Stimulated activated CD8-positive, alpha-beta memory T cell treated with anti-CD3 and anti-CD28 coated beads, Interleukin-15, amount 100 ng/mL, for 1 hour (primary cell): ENCODE results near the gene ATXN7.

Experiments used
- DNase-seq: peaks from one replicate; pipeline ENCODE4 v3.0.0-alpha.2; 2020; ENCODE audit warnings: low read depth

Gene ATXN7

GRCh38 chr3:63984391-63984790 is 120.7 kb downstream of the ATXN7 start:
- no peak for DNase-seq

GRCh38 chr3:63986146-63986545 is 122.5 kb downstream of the ATXN7 start:
- no peak for DNase-seq

GRCh38 chr3:63986831-63987230 is 123.2 kb downstream of the ATXN7 start:
- no peak for DNase-seq

- DNase-seq: no peak
These were observed 125.3 kb downstream of the ATXN7 start for GRCh38 chr3:63988943-63989342.

- DNase-seq: no peak
These were observed 126.5 kb downstream of the ATXN7 start for GRCh38 chr3:63990204-63990603.

DNA sequence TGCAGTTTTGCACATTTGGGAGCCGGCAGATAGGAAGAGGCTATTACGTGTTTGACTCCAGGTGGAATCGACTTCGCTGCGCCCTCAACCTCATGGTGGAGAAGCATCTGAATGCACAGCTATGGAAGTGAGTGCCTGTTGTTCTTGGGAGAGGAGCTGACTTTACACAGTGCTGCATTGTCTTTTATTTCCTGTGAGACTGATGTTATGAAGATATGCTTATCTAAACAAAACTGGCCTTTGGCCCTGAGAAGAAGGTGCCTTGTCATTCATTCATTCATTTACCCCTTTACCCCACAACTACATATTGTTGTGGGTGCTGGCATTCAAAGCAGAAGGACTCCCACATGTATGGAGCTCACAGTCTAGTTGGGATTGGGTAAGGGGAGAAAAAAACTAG is 127.1 kb downstream of the ATXN7 start:
- DNase-seq: no peak

DNA sequence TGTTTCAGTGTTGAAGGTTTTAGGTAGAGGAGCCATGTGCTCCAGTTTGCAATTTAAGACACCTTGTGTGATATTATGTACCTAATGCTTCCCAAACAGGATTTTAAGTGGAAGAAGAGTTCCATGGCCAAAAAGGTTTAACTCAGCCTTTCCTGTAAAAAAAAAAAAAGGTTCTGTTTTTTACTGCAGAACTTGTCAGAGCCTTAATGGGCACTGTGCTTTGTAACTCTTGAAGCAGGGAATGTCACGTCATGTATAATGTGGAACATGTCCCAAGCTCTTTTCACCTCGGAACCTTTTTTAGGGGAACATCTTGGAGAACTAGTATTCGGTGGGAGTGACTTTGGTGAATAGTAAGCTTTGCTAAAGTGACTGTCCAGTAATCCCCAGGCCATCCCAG is 128.0 kb downstream of the ATXN7 start:
- DNase-seq: no peak

- no peak for DNase-seq
These were observed 129.0 kb downstream of the ATXN7 start for GRCh38 chr3:63992516-63993209.

GRCh38 chr3:63993653-63994079 is 130.0 kb downstream of the ATXN7 start:
- DNase-seq: peak; percentile 16

- no peak for DNase-seq
These were observed 131.4 kb downstream of the ATXN7 start for GRCh38 chr3:63995086-63995485.

DNA sequence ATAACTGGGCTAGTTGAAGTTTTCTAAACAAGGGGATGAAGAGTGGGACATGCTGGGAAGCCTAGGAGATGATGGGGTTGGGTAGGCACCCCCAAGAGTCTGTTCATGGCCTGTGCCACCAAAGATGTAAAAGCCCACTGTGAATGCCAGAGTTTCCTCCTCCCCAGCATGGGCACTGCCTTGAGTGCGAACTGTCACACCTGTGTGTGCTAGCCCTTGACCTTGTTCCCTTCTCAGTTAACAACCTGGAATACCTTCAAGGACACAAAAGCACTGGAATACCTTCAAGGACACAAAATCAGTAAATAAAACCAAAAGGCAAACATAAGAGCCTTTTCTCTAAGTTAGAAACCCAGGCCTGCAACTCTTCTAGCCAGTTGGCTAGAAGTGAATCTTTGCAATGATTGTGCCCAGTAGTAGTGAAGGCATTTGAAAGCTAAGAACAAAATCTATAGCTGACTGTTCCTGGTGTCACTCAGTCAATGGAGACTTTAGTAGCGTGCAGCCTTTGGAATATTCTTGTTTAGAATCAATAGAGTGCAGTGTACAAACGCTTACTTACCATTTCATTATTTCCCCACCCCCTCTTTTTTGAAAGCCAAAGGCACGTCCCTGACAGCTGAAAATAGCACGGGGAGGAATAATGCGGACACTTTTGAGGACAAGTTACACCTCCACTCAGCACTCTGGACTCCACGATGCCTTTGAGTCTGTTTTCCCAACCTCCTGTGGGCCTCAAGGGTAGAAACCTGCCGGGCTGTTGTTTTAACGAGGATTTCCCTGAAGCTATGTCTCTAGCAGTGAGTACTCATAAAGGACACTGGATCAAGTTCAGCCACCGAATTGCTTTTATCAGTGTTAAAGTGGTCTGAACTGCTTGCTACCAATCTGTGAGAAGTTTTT is 135.4 kb downstream of the ATXN7 start:
- DNase-seq: no peak

DNA sequence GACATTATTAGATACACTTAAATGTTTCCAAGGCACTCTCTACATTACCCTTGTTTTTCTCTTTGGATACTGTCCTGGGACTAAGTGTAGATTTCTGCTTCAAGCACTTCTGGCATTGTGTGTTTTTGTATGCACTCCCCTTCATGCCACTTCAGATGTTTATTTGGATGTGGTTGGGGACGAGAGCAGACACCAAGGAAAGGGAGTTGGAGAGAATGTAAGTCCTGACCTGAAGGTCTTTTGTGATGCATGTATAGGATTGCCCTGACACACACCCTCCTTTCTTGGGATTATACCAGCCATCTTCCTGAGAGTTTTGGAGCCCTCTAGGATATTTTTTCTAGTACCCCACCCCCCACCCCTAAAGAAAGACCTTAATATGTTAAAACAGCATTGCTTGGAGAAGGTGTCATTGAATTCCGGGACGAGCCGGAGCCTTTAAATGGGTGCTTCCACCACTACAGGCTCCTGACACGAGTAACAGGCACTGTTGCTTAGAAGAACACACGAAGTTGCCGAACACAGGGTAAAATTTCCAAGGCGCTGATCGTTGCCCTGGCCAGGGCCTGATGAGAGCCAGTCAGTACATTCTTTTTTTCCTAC is 136.9 kb downstream of the ATXN7 start:
- DNase-seq: no peak

DNA sequence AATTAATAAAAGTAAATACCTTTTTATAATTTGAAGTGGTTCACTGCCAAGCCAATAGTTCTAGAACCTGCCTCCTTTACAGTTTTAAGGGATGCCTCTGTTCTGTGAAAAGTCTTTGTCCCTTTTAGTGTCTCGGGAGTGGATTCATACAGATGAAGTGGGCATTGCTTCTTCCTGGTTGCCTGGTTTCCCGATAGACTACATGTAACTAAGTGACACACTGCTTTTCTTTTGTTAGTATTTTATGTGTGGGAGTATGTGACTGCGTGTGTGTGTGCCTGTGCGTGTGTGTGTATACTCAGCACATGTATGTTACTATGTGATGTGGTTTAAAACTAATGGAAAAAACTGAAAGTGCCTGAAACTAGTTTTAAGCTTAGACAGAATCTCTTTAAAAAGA is 138.6 kb downstream of the ATXN7 start:
- no peak for DNase-seq

- no peak for DNase-seq
These were observed 139.9 kb downstream of the ATXN7 start for GRCh38 chr3:64003589-64003988.

DNA sequence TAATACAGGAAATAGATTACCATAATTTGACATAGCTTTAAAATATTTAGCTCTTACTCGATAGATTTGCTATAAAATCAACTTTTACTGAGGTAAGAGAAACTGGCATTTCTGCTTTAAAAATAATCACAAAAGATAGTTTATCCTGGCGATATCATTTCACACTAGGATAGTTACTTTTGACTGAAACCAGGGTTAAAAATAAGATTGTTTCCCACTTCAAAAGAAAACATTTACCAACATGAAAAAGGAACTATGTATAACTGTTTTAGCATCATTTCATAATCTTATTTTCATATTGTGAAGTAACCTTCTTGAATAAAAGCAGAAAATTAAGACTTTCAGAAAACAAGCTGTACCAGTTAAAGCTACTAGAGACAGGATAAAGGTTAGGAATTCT is 144.3 kb downstream of the ATXN7 start:
- no peak for DNase-seq

DNA sequence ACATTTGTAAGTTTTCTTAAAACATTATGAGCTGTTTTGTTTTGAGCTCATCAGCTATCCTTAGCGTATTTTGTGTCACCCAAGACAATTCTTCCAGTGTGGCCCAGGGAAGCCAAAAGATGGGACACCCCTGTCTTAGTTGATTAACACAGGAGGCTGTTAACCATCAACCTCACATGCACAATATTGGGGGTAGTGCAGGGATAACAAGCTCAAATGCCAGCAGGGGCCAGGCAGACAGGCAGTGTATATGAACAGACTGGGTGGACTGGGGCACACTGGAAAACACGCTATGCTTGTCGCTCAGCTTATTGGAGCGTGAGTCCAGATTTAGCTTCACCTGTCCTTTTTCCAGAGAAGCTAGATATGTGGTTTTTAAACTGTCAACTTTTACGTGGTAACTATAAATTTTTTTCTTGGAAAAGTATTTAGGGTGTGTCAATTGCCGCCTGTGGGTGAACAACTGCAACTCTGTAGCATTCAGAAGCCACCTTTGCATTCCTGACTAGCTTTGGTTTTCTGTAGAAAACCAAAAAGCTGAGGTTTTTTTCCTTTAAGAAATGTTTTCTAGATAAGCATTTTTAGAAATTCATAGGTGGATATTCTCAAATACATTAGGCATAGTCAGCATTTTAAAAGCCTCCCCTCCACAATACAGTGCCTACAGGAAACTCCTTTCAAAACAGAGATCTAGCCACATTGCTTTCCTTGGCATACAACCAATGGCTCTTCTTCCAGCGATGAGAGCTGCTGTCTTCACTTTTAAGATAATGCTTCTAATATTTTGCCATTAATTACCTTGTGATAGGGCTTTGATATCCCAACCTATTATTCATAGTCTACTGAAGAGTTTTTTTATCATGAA is 145.1 kb downstream of the ATXN7 start:
- DNase-seq: no peak

- no peak for DNase-seq
These were observed 145.9 kb downstream of the ATXN7 start for GRCh38 chr3:64009528-64009927.

DNA sequence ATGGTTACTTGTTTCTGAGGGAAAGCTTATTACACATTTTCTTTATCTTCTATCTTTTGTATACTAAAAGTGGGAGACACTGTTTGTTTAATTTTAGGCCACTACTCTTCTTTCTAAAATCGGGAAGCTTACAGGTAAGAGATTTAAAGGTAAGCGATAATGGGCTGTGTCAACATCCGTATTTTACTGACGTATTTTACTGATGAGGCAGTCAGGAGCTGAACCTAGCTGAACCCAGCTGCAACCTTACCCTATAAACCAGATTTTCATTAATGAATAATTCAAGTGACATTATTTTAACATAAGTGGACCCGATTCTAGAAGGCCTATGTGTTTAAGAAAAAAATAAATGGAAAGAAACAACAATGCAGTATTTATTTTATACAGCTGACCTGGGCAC is 146.5 kb downstream of the ATXN7 start:
- DNase-seq: no peak

DNA sequence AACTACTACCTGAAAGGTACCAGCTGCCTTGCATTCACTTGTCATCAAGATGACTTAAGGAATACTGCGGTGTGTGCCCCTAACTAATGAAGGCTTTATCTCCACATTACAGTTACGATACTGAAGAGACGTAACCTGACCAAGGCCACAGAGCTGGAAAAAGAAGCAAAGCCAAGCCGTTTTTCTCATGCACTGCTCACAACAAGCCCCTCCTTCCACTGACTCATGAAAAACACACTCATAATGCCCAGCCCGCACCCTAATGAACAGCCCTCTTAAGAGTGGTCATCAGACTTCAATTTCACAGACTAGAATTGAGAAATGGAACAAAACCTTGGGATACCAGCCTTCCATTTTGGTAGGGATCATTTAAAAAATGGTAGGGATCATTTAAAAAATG is 148.0 kb downstream of the ATXN7 start:
- DNase-seq: no peak

DNA sequence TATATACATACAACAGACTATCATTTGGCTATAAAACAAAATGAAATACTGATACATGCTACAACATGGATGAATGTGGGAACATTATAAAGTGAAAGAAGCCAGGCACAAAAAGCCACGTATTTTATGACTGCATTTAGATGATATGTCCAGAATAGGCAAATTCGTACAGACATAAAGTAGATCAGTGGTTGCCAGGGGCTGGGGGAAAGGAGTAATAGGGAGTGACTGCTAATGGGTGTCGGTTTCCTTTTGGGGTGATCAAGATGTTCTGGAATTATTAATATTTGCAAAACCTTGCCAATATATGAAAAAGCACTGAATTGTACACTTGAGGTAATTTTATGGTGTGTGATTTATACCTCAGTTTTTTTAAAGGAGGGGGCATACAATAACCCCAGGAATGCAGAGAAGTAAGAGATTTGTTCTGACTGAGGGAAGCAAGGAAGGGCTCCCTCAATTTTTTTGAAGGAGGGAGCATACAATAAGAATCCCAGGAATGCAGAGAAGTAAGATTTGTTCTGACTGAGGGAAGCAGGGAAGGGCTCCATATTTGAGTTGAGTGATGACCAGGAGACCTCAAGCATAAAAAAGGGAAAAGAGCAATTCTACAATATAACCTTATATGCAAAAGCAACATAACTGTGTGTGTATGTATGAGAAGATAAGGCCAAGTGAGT is 153.4 kb downstream of the ATXN7 start:
- DNase-seq: no peak

DNA sequence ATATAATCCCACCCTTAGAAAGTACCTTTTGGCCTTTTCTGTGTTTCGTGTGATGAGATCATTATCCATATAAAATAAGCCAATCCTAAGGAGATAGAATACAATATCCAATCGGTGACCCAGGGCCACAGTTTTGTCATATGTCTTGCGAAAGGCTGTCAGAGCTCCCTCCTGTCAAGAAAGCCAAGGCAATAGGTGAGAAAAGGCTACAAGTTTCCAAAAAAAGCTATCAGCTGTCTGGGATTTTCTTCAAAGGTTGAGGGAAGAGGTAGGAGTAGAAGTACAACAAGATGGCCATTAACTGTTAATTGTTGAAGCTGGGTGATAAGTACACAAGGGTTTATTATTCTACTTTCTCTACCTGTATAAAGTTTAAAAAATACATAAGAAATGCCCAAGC is 155.6 kb downstream of the ATXN7 start:
- no peak for DNase-seq

DNA sequence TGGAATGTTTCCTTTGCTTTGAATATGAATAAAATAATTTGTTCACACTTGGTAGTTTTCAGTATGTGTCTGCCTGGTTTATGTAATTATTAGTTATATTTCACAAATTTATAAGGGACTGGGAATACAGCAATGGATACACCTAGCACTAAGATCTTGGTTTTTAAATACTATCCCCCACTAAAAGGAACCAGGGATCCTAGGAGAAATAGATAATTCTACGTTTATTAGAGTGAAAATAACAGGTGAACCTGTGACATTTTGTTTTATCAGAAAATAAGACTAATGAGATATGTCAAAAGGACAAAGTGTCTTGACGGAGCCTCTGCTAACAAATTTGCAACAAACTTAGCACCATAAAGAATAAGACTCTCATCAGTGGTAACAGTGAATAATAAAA is 156.2 kb downstream of the ATXN7 start:
- no peak for DNase-seq
